ENCODE results near the gene CNNM3. TPM values are rescaled to one million over a fixed set of nuclear protein-coding genes. Genes with fewer than 3 reads are reported as not detected.

Gene CNNM3
- 10.9 TPM for polyA plus RNA-seq (2013, experiment 1 of 2)
- polyA plus RNA-seq (2013, experiment 2 of 2): 10.7 TPM

- H3K27ac ChIP-seq (ENCODE audit: low read depth, low read length): peak within 1 kb of the TSS; percentile 97
- H3K4ac ChIP-seq (ENCODE audit: low read depth, low read length): no peak within 1 kb of the TSS
- peaks cover 33% of the 10 kb centered on the region for H3K79me2 ChIP-seq (ENCODE audit: control insufficient read depth, insufficient read depth, low read length)
- peak within 1 kb of the TSS; percentile 62 for H3K4me3 ChIP-seq (ENCODE audit: low read length)
- peaks cover 10% of the 10 kb centered on the region for H3K4me1 ChIP-seq (ENCODE audit: control insufficient read depth, low read depth, low read length)
- DNase-seq: peak; percentile 97
- H3K4me2 ChIP-seq (ENCODE audit: low read length): peak within 1 kb of the TSS; percentile 99
- H2BK15ac ChIP-seq (replicated peaks; ENCODE audit: low read depth): no peak within 1 kb of the TSS
- H2BK5ac ChIP-seq (ENCODE audit: low read length): no peak within 1 kb of the TSS
- H3K36me3 ChIP-seq (ENCODE audit: control insufficient read depth, insufficient read depth, low read length): no peaks in the 10 kb centered on the region
- H4K8ac ChIP-seq (ENCODE audit: low read depth, low read length): no peak within 1 kb of the TSS
- H3K9ac ChIP-seq (ENCODE audit: low read length): peak within 1 kb of the TSS; percentile 77
- WGBS (ENCODE audit: extremely low coverage, insufficient coverage, low lambda C conversion rate): no CpG with 5 or more reads among the region's 103 CpGs
- H3K79me1 ChIP-seq (ENCODE audit: low read length): peaks cover 18% of the 10 kb centered on the region
- H3K27me3 ChIP-seq (ENCODE audit: insufficient read depth, low read length, poor library complexity): no peaks in the 10 kb centered on the region
- no peak within 1 kb of the TSS for H3K23ac ChIP-seq (ENCODE audit: low read length)
- no peak within 1 kb of the TSS for H2AK5ac ChIP-seq (ENCODE audit: low read length)
- no peak within 1 kb of the TSS for H4K5ac ChIP-seq (ENCODE audit: low read length)
- H3K56ac ChIP-seq (ENCODE audit: low read length): peak within 1 kb of the TSS; percentile 98
- peak within 1 kb of the TSS; percentile 51 for H3K18ac ChIP-seq (ENCODE audit: low read length)
- no peak within 1 kb of the TSS for H2BK120ac ChIP-seq (ENCODE audit: low read depth, low read length)
Measured at GRCh38 chr2:96816127-96816835, at the start of gene CNNM3. CNNM3 (plus strand) TSS chr2:96816268; CDS start chr2:96816278, 10 bp downstream.

GRCh38 chr2:96767135-96767871 is 48.8 kb upstream of the CNNM3 start:
- no peak overlapping the region for H2BK120ac ChIP-seq (ENCODE audit: low read depth, low read length)
- no peak for DNase-seq
- peaks cover 12% of the 10 kb centered on the region for H3K4me1 ChIP-seq (ENCODE audit: control insufficient read depth, low read depth, low read length)
- H2BK15ac ChIP-seq (replicated peaks; ENCODE audit: low read depth): no peak overlapping the region
- no peak overlapping the region for H3K23ac ChIP-seq (ENCODE audit: low read length)
- no peak overlapping the region for H3K56ac ChIP-seq (ENCODE audit: low read length)
- no peak overlapping the region for H2BK5ac ChIP-seq (ENCODE audit: low read length)
- peaks cover 24% of the 10 kb centered on the region for H3K79me1 ChIP-seq (ENCODE audit: low read length)
- H3K4me3 ChIP-seq (ENCODE audit: low read length): no peak overlapping the region
- no peak overlapping the region for H3K9ac ChIP-seq (ENCODE audit: low read length)
- H3K4me2 ChIP-seq (ENCODE audit: low read length): no peak overlapping the region
- no peak overlapping the region for H4K5ac ChIP-seq (ENCODE audit: low read length)
- no peak overlapping the region for H3K4ac ChIP-seq (ENCODE audit: low read depth, low read length)
- H3K36me3 ChIP-seq (ENCODE audit: control insufficient read depth, insufficient read depth, low read length): no peaks in the 10 kb centered on the region
- H3K18ac ChIP-seq (ENCODE audit: low read length): no peak overlapping the region
- no peak overlapping the region for H2AK5ac ChIP-seq (ENCODE audit: low read length)
- no peaks in the 10 kb centered on the region for H3K27me3 ChIP-seq (ENCODE audit: insufficient read depth, low read length, poor library complexity)
- no peak overlapping the region for H3K27ac ChIP-seq (ENCODE audit: low read depth, low read length)
- H3K79me2 ChIP-seq (ENCODE audit: control insufficient read depth, insufficient read depth, low read length): no peaks in the 10 kb centered on the region
- no peak overlapping the region for H4K8ac ChIP-seq (ENCODE audit: low read depth, low read length)
- no CpG with 5 or more reads among the region's 9 CpGs for WGBS (ENCODE audit: extremely low coverage, insufficient coverage, low lambda C conversion rate)

- Histone ChIP-seq H3K23ac (ENCODE audit: low read length) (no peak overlapping the region), H2BK5ac (ENCODE audit: low read length) (no peak overlapping the region), H3K27me3 (ENCODE audit: insufficient read depth, low read length, poor library complexity) (no peaks in the 10 kb centered on the region), H3K4ac (ENCODE audit: low read depth, low read length) (no peak overlapping the region), H3K79me1 (ENCODE audit: low read length) (peaks cover 24% of the 10 kb centered on the region), H3K4me1 (ENCODE audit: control insufficient read depth, low read depth, low read length) (peaks cover 10% of the 10 kb centered on the region), H3K79me2 (ENCODE audit: control insufficient read depth, insufficient read depth, low read length) (no peaks in the 10 kb centered on the region), H3K4me3 (ENCODE audit: low read length) (no peak overlapping the region), H2BK15ac (replicated peaks; ENCODE audit: low read depth) (no peak overlapping the region), H4K5ac (ENCODE audit: low read length) (no peak overlapping the region), H3K36me3 (ENCODE audit: control insufficient read depth, insufficient read depth, low read length) (no peaks in the 10 kb centered on the region), H3K4me2 (ENCODE audit: low read length) (no peak overlapping the region), H2AK5ac (ENCODE audit: low read length) (no peak overlapping the region), H4K8ac (ENCODE audit: low read depth, low read length) (no peak overlapping the region), H3K18ac (ENCODE audit: low read length) (no peak overlapping the region), H3K56ac (ENCODE audit: low read length) (no peak overlapping the region), H2BK120ac (ENCODE audit: low read depth, low read length) (no peak overlapping the region), H3K9ac (ENCODE audit: low read length) (no peak overlapping the region), H3K27ac (ENCODE audit: low read depth, low read length) (no peak overlapping the region)
- WGBS (ENCODE audit: extremely low coverage, insufficient coverage, low lambda C conversion rate): no CpG with 5 or more reads among the region's 8 CpGs
- DNase-seq: no peak
Measured at GRCh38 chr2:96768083-96768561, 47.9 kb upstream of the CNNM3 start.

- no peak overlapping the region for H3K23ac ChIP-seq (ENCODE audit: low read length)
- H3K36me3 ChIP-seq (ENCODE audit: control insufficient read depth, insufficient read depth, low read length): no peaks in the 10 kb centered on the region
- H3K27me3 ChIP-seq (ENCODE audit: insufficient read depth, low read length, poor library complexity): no peaks in the 10 kb centered on the region
- no peak overlapping the region for H2BK5ac ChIP-seq (ENCODE audit: low read length)
- H2AK5ac ChIP-seq (ENCODE audit: low read length): no peak overlapping the region
- no peak overlapping the region for H4K5ac ChIP-seq (ENCODE audit: low read length)
- no peak overlapping the region for H4K8ac ChIP-seq (ENCODE audit: low read depth, low read length)
- H3K4me3 ChIP-seq (ENCODE audit: low read length): no peak overlapping the region
- no peak overlapping the region for H3K4ac ChIP-seq (ENCODE audit: low read depth, low read length)
- no peak overlapping the region for H2BK15ac ChIP-seq (replicated peaks; ENCODE audit: low read depth)
- no peak overlapping the region for H3K18ac ChIP-seq (ENCODE audit: low read length)
- no CpG with 5 or more reads among the region's 7 CpGs for WGBS (ENCODE audit: extremely low coverage, insufficient coverage, low lambda C conversion rate)
- DNase-seq: no peak
- no peak overlapping the region for H3K4me2 ChIP-seq (ENCODE audit: low read length)
- no peak overlapping the region for H3K56ac ChIP-seq (ENCODE audit: low read length)
- peaks cover 19% of the 10 kb centered on the region for H3K79me1 ChIP-seq (ENCODE audit: low read length)
- H3K9ac ChIP-seq (ENCODE audit: low read length): no peak overlapping the region
- H2BK120ac ChIP-seq (ENCODE audit: low read depth, low read length): no peak overlapping the region
- H3K79me2 ChIP-seq (ENCODE audit: control insufficient read depth, insufficient read depth, low read length): no peaks in the 10 kb centered on the region
- H3K27ac ChIP-seq (ENCODE audit: low read depth, low read length): no peak overlapping the region
- peaks cover 2% of the 10 kb centered on the region for H3K4me1 ChIP-seq (ENCODE audit: control insufficient read depth, low read depth, low read length)
Measured at GRCh38 chr2:96769814-96770213, 46.3 kb upstream of the CNNM3 start.

GRCh38 chr2:96770442-96771202 is 45.4 kb upstream of the CNNM3 start:
- Histone ChIP-seq H3K4me2 (ENCODE audit: low read length) (no peak overlapping the region), H3K79me2 (ENCODE audit: control insufficient read depth, insufficient read depth, low read length) (no peaks in the 10 kb centered on the region), H3K27me3 (ENCODE audit: insufficient read depth, low read length, poor library complexity) (no peaks in the 10 kb centered on the region), H3K9ac (ENCODE audit: low read length) (no peak overlapping the region), H4K5ac (ENCODE audit: low read length) (no peak overlapping the region), H3K4me3 (ENCODE audit: low read length) (no peak overlapping the region), H3K79me1 (ENCODE audit: low read length) (peaks cover 19% of the 10 kb centered on the region), H3K27ac (ENCODE audit: low read depth, low read length) (no peak overlapping the region), H2BK5ac (ENCODE audit: low read length) (no peak overlapping the region), H3K4ac (ENCODE audit: low read depth, low read length) (no peak overlapping the region), H3K56ac (ENCODE audit: low read length) (peak overlapping the region; percentile 28), H3K36me3 (ENCODE audit: control insufficient read depth, insufficient read depth, low read length) (no peaks in the 10 kb centered on the region), H3K18ac (ENCODE audit: low read length) (no peak overlapping the region), H3K23ac (ENCODE audit: low read length) (no peak overlapping the region), H2BK120ac (ENCODE audit: low read depth, low read length) (no peak overlapping the region), H2BK15ac (replicated peaks; ENCODE audit: low read depth) (no peak overlapping the region), H3K4me1 (ENCODE audit: control insufficient read depth, low read depth, low read length) (peaks cover 2% of the 10 kb centered on the region), H2AK5ac (ENCODE audit: low read length) (no peak overlapping the region), H4K8ac (ENCODE audit: low read depth, low read length) (no peak overlapping the region)
- peak; percentile 54 for DNase-seq
- no CpG with 5 or more reads among the region's 25 CpGs for WGBS (ENCODE audit: extremely low coverage, insufficient coverage, low lambda C conversion rate)

Measured in mesendoderm (in vitro differentiated cells).